Breast epithelium (tissue), 3 donors: ENCODE measurements around the gene HELZ.

ENCODE experiments used
- CTCF ChIP-seq, 3 donors: fragments of 450-650 bp; IDR thresholded peaks; one replicate each; pipeline ENCODE4 v1.5.1; 2016 to 2017; ENCODE audit warnings: antibody characterized with exemption in 3 of 3, mild to moderate bottlenecking in 3 of 3, moderate library complexity in 3 of 3
- POLR2A ChIP-seq: fragments of 450-650 bp; IDR thresholded peaks from one replicate; pipeline ENCODE4 v1.6.1; 2016; ENCODE audit warnings: antibody characterized with exemption, mild to moderate bottlenecking, moderate library complexity
- POLR2AphosphoS5 ChIP-seq, 3 donors: sonication (generic); formaldehyde crosslinking; IDR thresholded peaks; one replicate each; pipeline ENCODE4 v1.6.1; 2017; ENCODE audit warnings: antibody characterized with exemption in 3 of 3

DNA sequence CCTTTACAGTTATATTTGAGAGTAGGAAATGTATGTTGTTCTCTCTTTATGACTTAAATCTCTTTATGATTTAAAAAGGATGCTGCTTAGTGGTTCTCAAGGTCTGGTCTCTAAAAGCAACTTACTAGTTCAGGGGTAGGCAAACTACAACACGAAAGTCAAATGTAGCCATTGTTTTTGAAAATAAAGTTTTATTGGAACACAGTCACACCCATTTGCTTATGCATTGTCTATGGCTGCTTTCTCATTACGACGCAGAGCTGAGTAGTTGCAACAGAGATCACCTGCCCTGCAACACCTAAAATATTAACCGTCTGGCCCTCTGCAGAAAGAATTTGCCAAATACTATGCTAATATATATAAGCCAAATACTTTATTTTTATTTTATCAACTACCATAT is 58.2 kb downstream of the HELZ start:
- no peak for TF ChIP-seq CTCF (IDR thresholded peaks at IDR 0.05)
- TF ChIP-seq POLR2AphosphoS5 (IDR thresholded peaks at IDR 0.05), result no peak
- no peak for TF ChIP-seq POLR2A
